Measurements from ENCODE around the gene FAM25G.
"Not testable (repeated sequence)": the region's sequence is repeated elsewhere in the genome, so short reads cannot be mapped to it uniquely, and the experiment has no call there.

The FAM25G gene

DNA sequence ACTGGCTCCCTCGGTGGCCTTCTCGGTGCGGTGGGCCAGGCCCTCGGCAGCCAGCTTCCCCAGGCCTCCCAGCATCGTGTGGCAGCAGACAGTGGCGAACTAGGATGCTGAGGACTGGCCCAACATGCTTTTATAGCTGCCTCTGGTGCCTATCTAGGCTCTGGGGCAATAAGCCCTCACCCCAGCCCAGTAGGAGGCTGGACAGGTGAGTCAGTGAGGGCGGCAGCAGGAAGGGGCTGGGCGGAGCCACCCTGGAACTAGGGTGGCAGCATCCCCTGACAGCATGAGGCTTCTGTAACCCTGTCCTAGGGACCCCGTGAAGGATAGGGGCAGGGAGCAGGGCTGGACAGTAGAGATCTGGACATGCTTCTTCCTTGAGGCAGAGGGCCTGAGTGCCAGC is at the start of gene FAM25G:
Gene FAM25G (minus strand): TSS at position 101 of the 400 bp plus-strand sequence. CDS start 26 bp downstream, at position 75.
- H3K27ac ChIP-seq; H3K4me1 ChIP-seq; H3K4me3 ChIP-seq; intact Hi-C loops (cut with DNase I; ENCODE audit: low total_unique reads); DNase-seq; H3K36me3 ChIP-seq; H3K9me3 ChIP-seq; H3K27me3 ChIP-seq: not testable (repeated sequence)

GRCh38 chr10:47536430-47536829 is 44.9 kb upstream of the FAM25G start:
- H3K4me1 ChIP-seq; DNase-seq; H3K36me3 ChIP-seq; H3K27ac ChIP-seq; H3K4me3 ChIP-seq; H3K27me3 ChIP-seq; intact Hi-C loops (cut with DNase I; ENCODE audit: low total_unique reads); H3K9me3 ChIP-seq: not testable (repeated sequence)

DNA sequence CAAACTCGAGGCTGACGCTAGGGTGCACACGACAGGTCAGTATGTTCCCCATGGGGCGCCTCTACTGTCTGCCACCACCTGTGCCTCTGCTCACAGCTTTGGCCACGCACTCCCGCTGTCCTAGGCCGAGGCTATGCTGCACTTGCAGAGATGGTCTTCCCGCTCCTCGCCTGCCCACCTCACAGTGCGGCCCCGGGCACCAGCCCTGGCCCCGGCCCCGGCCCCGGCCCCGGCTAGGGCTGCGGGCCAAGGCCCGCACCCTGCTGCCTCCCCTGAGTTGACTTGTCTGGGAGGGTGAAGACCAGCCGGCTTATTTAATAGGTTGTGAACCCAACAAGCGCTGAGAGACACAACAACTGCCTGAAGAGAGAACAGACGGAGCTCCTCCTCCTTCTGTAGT is 32.0 kb upstream of the FAM25G start, which contains the start of gene AGAP9:
Gene AGAP9 (minus strand): TSS at position 164 of the 400 bp plus-strand sequence. CDS start 112 bp downstream, at position 52.
- H3K27me3 ChIP-seq; DNase-seq; H3K9me3 ChIP-seq; H3K27ac ChIP-seq; H3K4me1 ChIP-seq; intact Hi-C loops (cut with DNase I; ENCODE audit: low total_unique reads); H3K4me3 ChIP-seq; H3K36me3 ChIP-seq: not testable (repeated sequence)

DNA sequence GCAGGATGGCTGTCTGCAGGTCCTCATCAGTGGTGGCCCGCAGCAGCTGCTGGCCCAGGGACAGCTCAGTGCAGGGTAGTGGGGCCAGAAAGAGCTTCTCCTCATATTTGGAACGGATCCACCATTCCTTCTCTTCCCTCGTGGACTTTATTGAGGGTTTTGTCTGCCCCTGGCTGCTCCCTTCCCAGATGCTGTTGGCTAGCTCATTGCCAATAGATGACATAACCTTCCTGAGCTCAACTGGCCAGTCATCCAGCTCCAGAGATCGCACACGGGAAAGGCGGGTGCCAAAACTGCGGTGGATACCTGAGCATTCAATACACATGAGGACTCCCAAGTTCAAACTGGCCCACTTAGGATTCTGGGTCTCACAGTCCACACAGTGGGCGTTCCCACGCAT is 10.8 kb upstream of the FAM25G start:
- H3K27ac ChIP-seq; H3K27me3 ChIP-seq; H3K36me3 ChIP-seq; H3K4me1 ChIP-seq; H3K9me3 ChIP-seq; intact Hi-C loops (cut with DNase I; ENCODE audit: low total_unique reads); DNase-seq; H3K4me3 ChIP-seq: not testable (repeated sequence)

- intact Hi-C loops (cut with DNase I; ENCODE audit: low total_unique reads); H3K36me3 ChIP-seq; H3K4me1 ChIP-seq; DNase-seq; H3K9me3 ChIP-seq; H3K27me3 ChIP-seq; H3K27ac ChIP-seq; H3K4me3 ChIP-seq: not testable (repeated sequence)
Measured at GRCh38 chr10:47494226-47494625, 2.7 kb upstream of the FAM25G start.

GRCh38 chr10:47489630-47490029 is 1.9 kb downstream of the FAM25G start:
- H3K4me3 ChIP-seq; H3K27me3 ChIP-seq; intact Hi-C loops (cut with DNase I; ENCODE audit: low total_unique reads); H3K36me3 ChIP-seq; H3K4me1 ChIP-seq; DNase-seq; H3K9me3 ChIP-seq; H3K27ac ChIP-seq: not testable (repeated sequence)

GRCh38 chr10:47485943-47486342 is 5.6 kb downstream of the FAM25G start:
- DNase-seq; H3K4me1 ChIP-seq; H3K36me3 ChIP-seq; intact Hi-C loops (cut with DNase I; ENCODE audit: low total_unique reads); H3K27me3 ChIP-seq; H3K4me3 ChIP-seq; H3K27ac ChIP-seq; H3K9me3 ChIP-seq: not testable (repeated sequence)

- H3K27me3 ChIP-seq; H3K4me1 ChIP-seq; DNase-seq; H3K36me3 ChIP-seq; H3K4me3 ChIP-seq; intact Hi-C loops (cut with DNase I; ENCODE audit: low total_unique reads); H3K27ac ChIP-seq; H3K9me3 ChIP-seq: not testable (repeated sequence)
Measured at GRCh38 chr10:47484786-47485185, 6.7 kb downstream of the FAM25G start.

DNA sequence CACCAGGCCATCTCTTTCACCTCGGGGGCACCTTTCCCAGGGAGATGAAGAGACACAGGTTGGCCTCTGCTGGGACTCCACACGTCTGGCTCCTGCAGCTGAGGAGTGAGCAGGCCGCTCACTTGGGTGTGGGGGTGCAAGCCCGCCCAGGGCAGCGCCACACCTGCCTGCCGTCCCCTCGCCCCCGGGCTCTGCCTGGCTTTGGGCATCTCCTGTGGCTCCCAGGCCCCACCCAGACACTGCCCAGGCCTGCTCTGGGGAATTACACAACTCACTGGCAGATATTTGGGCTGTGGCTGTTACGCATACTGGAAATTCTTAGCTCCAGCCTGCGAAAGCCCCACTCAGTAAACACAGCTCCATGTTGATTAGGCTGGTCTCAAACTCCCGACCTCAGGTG is 7.6 kb downstream of the FAM25G start, which contains the start of gene ANXA8:
Gene ANXA8 (minus strand): TSS at position 193 of the 400 bp plus-strand sequence. CDS start 182 bp downstream, at position 11.
- H3K27me3 ChIP-seq; DNase-seq; H3K4me3 ChIP-seq; intact Hi-C loops (cut with DNase I; ENCODE audit: low total_unique reads); H3K4me1 ChIP-seq; H3K9me3 ChIP-seq; H3K36me3 ChIP-seq; H3K27ac ChIP-seq: not testable (repeated sequence)

DNA sequence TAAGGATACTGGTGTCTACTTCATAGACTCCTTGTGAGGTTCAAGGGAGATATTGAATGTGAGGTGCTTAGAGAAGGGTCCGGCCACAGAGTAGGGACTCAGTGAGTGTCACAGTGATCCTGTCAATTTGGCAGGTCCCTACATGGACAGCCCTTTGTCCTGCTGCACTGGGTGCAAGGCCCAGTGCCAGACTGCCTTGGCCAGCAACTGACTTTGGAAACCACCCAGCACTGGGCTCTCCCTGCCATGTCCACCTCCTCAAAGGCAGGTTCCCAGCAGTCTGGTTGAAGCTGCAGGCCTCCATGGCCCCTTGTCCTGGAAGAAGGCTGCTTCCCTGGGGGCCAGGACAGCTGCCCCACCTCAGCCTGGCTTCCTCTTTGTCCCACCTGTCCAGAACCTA is 9.1 kb downstream of the FAM25G start:
- H3K4me3 ChIP-seq; H3K27me3 ChIP-seq; H3K4me1 ChIP-seq; H3K9me3 ChIP-seq; DNase-seq; H3K36me3 ChIP-seq; intact Hi-C loops (cut with DNase I; ENCODE audit: low total_unique reads); H3K27ac ChIP-seq: not testable (repeated sequence)

DNA sequence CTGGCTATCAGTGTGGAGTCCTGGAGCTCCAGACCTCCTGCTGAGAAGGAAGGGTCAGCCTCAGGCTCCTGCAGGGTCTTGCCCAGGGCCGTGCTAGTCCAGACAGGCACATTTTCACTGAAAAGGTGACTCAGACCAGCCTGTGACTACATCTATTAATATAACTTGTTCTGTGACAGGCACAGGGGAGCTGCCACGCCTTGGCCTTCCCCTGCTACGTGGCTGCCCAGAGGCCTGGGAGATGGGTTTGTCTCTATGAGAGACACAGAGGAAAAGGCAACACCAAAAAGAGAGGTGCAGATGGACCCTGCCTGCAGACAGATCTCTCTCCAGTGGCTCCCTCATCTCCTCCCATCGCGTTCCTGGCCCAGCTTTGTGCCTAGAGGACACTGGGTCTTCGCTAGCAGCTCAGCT is 9.7 kb downstream of the FAM25G start:
- DNase-seq; H3K4me3 ChIP-seq; H3K36me3 ChIP-seq; H3K9me3 ChIP-seq; H3K4me1 ChIP-seq; H3K27me3 ChIP-seq; H3K27ac ChIP-seq; intact Hi-C loops (cut with DNase I; ENCODE audit: low total_unique reads): not testable (repeated sequence)

GRCh38 chr10:47481182-47481766 is 10.2 kb downstream of the FAM25G start:
- DNase-seq; H3K4me3 ChIP-seq; intact Hi-C loops (cut with DNase I; ENCODE audit: low total_unique reads): not testable (repeated sequence)

DNA sequence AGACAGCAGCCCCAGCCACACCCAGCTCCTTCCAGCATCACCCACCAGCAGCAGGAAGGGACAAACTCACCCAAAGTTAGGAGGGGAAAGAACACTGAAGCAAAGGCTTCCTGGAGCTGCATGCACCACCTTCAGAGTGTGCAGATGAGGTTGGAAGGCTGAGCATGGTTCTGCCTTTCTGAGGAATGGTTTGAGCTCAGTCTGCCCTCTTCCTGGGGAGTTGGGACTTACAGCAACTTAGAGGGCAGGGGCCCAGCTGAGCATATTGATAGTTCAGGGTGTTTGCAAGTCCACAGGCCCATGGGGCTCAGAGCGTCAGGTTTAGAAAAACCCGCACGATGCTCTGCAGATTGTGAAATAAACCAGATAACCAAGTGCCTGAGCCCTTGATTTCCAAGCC is 11.4 kb downstream of the FAM25G start:
- H3K9me3 ChIP-seq; H3K27me3 ChIP-seq; H3K27ac ChIP-seq; H3K36me3 ChIP-seq; H3K4me1 ChIP-seq; intact Hi-C loops (cut with DNase I; ENCODE audit: low total_unique reads); DNase-seq; H3K4me3 ChIP-seq: not testable (repeated sequence)

More at GRCh38 chr10:47481182-47481766, 10.2 kb downstream of the FAM25G start:
- not testable (repeated sequence) for H3K27me3 ChIP-seq, H3K36me3 ChIP-seq, H3K9me3 ChIP-seq, H3K27ac ChIP-seq, H3K4me1 ChIP-seq

- H3K4me3 ChIP-seq; DNase-seq; H3K27ac ChIP-seq; H3K9me3 ChIP-seq; H3K36me3 ChIP-seq; H3K4me1 ChIP-seq; intact Hi-C loops (cut with DNase I; ENCODE audit: low total_unique reads); H3K27me3 ChIP-seq: not testable (repeated sequence)
Measured at GRCh38 chr10:47478114-47478513, 13.4 kb downstream of the FAM25G start.

DNA sequence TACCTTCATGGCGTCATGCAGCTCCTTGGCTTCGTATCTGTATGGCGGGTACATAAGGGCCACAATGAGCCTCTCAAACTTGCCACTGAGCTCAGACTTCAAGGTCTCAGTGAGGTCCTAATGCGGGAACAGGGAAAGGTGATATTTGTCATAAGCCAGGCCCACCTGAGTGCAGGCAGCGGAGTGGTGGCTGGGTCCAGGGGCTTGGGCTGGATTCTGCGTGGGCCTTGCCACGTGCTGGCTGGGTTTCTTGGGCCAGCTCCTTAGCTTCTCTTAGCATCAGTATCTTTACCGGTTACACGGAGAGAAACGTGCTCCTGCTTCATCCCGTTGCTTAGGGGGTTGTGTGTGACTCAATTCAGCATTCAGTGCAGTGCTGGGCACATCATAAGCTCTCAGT is 14.4 kb downstream of the FAM25G start:
- intact Hi-C loops (cut with DNase I; ENCODE audit: low total_unique reads); DNase-seq; H3K4me1 ChIP-seq; H3K27me3 ChIP-seq; H3K4me3 ChIP-seq; H3K36me3 ChIP-seq; H3K9me3 ChIP-seq; H3K27ac ChIP-seq: not testable (repeated sequence)
